HG03045 (cell line): ENCODE results near the gene CYB5RL.
"Not testable (repeated sequence)": the region's sequence is repeated elsewhere in the genome, so short reads cannot be mapped to it uniquely, and the experiment has no call there.

Source experiments
- ATAC-seq: cut with Tn5 transposase; IDR thresholded peaks from one replicate; pipeline ENCODE4 v1.9.1; 2021; ENCODE audit warnings: mild to moderate bottlenecking, moderate library complexity; ENCODE audit not compliant: unreplicated experiment

CYB5RL gene

GRCh38 chr1:54227091-54227602 lies 27.3 kb upstream of the CYB5RL start:
- no peak for ATAC-seq

- ATAC-seq: no peak
These were observed 26.2 kb upstream of the CYB5RL start for GRCh38 chr1:54225986-54226559.

- no peak for ATAC-seq
These were observed 25.5 kb upstream of the CYB5RL start for GRCh38 chr1:54225378-54225777.

- no peak for ATAC-seq
These were observed 24.4 kb upstream of the CYB5RL start for GRCh38 chr1:54224233-54224632.

- no peak for ATAC-seq
These were observed 23.8 kb upstream of the CYB5RL start for GRCh38 chr1:54223441-54224202.

GRCh38 chr1:54222711-54223110 lies 22.9 kb upstream of the CYB5RL start:
- ATAC-seq: no peak

- no peak for ATAC-seq
These were observed 22.1 kb upstream of the CYB5RL start for GRCh38 chr1:54221867-54222484.

- no peak for ATAC-seq
These were observed 21.4 kb upstream of the CYB5RL start for GRCh38 chr1:54221113-54221834.

- no peak for ATAC-seq
These were observed 20.4 kb upstream of the CYB5RL start for GRCh38 chr1:54220004-54220811.

- no peak for ATAC-seq
These were observed 19.8 kb upstream of the CYB5RL start for GRCh38 chr1:54219688-54220003.

- no peak for ATAC-seq
These were observed 19.3 kb upstream of the CYB5RL start for GRCh38 chr1:54218883-54219687.

- ATAC-seq: no peak
These were observed 15.7 kb upstream of the CYB5RL start for GRCh38 chr1:54215523-54215922.

- no peak for ATAC-seq
These were observed 13.0 kb upstream of the CYB5RL start for GRCh38 chr1:54212872-54213271.

GRCh38 chr1:54207896-54208295 lies 8.1 kb upstream of the CYB5RL start:
- ATAC-seq: not testable (repeated sequence)

GRCh38 chr1:54207287-54207686 lies 7.5 kb upstream of the CYB5RL start:
- ATAC-seq: no peak

- ATAC-seq: no peak
These were observed 4.4 kb upstream of the CYB5RL start for GRCh38 chr1:54204199-54204598.

- peak; percentile 9 for ATAC-seq
These were observed 728 bp upstream of the CYB5RL start for GRCh38 chr1:54200519-54200997.

- peak; percentile 6 for ATAC-seq
These were observed 572 bp downstream of the CYB5RL start for GRCh38 chr1:54199151-54199764.

GRCh38 chr1:54193453-54193852 lies 6.4 kb downstream of the CYB5RL start:
- no peak for ATAC-seq
